ENCODE measurements around the gene SMIM44. TPM values are rescaled to one million over a fixed set of nuclear protein-coding genes. Genes with fewer than 3 reads are reported as not detected.

SMIM44 gene
- total RNA-seq, 2 experiments from 2014 or later: not detected

DNA sequence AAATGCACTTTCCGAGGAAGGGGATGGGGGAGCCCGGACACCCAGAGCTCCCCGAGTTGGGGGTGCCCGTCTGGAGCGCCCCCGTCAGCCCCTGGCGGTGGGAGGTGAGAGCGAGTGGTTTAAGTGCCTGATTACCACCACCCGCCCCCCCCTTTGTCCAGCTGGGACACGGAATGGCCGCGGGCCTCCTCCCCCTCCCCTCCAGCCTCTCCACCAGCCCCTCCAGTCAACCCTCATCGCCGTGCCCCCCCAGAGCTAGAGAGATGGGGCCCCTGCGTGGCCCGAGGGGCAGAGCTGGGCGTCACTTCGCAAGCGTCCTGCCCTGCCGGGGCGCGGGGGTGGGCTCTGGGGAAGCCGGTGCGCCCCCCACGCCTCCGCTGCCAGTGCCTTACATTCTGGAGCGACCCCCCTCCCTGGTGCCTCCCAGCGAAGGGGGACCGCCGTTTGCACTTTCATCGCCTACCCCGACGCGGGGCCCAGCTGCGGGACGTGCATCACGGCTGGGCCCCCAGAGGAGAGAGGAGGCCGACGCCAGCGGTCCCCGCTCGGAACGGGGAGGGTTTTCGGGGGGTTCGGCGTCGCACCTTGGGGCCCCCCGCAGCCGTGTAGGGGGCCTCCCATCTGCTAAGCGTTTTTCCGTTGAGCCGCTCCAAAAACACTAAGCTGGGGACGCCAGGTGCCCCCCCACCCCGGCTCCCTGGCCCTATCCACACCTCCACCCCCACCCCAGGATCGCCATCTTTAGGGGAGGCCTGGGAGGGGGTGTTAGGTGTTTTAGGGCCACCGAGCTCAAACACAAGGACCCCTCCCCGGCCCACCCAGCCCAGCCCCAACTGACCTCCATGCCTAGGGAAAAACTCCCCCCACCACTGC is 19.3 kb downstream of the SMIM44 start:
- ChIA-PET POLR2A (no interaction called here), CTCF (interaction anchor here (0.5 to 0.7 kb wide), 2 partner anchors 123 to 126 kb away, joined by 3 read pairs; no protein-coding TSS in a partner anchor)
- Mint-ChIP-seq H3K4me3 (no peak overlapping the region), H3K27ac (no peak overlapping the region), H3K4me1 (peaks cover 4% of the 10 kb centered on the region), H3K36me3 (ENCODE audit: low read depth) (no peaks in the 10 kb centered on the region), H3K9me3 (peaks cover 2% of the 10 kb centered on the region), H3K27me3 (no peaks in the 10 kb centered on the region)
- no peak for DNase-seq

DNA sequence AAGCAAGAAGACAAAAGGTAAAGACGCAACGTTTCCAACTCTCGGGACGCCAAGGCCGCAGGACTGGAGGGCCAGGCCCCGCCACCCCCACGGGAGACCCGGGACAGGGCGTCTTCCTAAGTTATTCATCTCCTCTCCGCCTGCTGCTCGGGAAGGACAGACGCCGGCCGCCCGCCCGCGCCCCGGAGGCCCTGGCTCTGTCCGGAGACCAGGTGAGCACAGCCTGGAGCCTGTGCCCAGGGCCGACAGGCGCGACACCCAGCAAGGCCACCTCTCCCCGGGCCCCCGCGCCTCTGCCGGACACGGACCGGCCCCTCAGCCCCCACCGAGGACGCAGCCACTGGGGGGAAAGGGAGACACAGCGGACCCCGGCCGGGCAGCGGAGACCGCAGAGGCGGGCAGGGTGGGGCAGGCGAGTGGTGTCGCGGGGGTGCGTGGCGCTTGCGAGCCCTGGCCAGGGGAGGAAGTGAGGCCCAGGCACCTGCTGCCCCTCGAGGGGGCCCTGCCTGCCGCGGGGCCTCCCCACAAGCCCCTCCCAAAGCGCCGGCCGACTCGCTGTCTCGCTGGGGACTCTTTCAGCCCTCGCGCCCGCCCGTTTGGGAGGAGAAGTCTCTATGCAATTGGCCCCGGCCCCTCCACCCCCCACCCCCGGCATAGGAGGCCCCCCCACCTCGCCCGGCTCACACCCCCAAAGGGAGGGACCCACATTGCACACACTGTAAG is 20.1 kb downstream of the SMIM44 start:
- no peak overlapping the region for H3K27ac Mint-ChIP-seq
- no peaks in the 10 kb centered on the region for H3K36me3 Mint-ChIP-seq (ENCODE audit: low read depth)
- ChIA-PET CTCF (no interaction called here), POLR2A (no interaction called here)
- peaks cover 2% of the 10 kb centered on the region for H3K9me3 Mint-ChIP-seq
- H3K4me3 Mint-ChIP-seq: no peak overlapping the region
- peaks cover 4% of the 10 kb centered on the region for H3K4me1 Mint-ChIP-seq
- H3K27me3 Mint-ChIP-seq: no peaks in the 10 kb centered on the region
- DNase-seq: no peak

DNA sequence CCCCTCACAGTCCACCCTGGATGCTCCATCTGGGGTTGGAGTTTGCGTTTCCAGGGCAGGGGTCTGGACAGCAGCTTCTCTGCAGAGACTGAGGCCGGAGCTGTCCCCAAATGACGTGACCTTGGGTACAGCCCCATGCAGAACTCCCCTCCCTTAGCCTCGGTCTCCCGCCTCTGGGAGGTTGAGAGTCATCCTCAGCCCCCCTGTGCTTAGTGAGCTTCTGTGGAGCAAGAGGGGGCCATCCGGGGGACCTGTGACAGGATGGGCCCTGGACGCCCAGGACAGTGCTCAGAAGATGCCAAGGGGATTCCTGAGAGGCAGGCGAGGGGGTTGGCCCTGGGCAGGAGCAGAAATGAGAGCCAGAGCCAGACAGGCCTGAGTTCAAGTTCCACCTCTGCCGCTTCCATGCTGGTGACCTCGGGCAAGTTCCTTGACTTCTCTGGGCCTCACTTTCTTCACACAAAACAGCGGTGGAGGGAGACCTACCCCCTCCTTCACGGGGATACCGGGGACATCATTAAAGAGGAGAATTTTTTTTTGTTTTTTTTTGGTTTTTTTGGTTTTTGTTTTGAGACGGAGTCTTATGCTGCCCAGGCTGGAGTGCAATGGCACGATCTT is 23.2 kb downstream of the SMIM44 start:
- Mint-ChIP-seq H3K27ac (no peak overlapping the region), H3K4me1 (peaks cover 4% of the 10 kb centered on the region), H3K27me3 (no peaks in the 10 kb centered on the region), H3K36me3 (ENCODE audit: low read depth) (no peaks in the 10 kb centered on the region), H3K4me3 (no peak overlapping the region), H3K9me3 (no peaks in the 10 kb centered on the region)
- CTCF ChIA-PET: no interaction called here
- POLR2A ChIA-PET: no interaction called here
- DNase-seq: no peak

DNA sequence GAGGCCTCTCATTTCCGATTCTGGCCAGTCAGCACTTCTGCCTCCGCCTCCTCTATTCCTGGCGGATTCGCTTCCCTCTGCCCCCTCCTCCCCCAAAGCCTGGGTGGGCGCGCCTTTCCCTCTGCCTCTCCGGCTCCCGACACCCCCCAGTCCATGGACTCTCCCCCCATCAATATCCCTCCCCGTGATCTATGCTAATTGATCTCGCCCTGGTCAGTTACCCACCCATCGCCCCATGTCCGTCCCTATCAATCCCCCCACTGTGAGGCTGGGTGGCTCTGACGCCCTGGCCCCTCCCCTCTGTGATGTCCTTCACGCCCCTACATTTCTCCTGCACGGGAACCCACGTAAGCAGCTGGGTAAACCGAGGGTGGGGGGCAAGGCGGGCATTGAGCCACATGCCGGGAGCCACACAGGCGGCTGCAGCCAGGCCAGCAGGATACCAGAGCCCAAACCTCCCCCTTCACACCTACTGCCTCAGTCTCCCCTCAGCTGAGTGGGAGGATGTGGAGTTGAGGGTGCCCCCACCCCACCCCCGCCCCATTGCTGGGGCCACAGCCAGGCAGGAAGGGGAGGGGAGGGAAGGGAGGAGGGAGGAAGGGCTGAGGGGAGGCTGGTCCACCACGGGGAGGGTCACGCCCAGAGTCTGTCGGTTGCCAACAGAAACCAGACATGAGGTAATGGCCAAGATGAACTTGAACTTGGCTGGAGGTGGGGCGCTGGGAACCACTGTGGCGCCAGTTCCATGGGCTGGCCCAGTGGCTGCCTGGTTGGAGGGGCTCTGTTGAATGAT is 24.0 kb downstream of the SMIM44 start:
- peaks cover 4% of the 10 kb centered on the region for H3K4me1 Mint-ChIP-seq
- H3K36me3 Mint-ChIP-seq (ENCODE audit: low read depth): no peaks in the 10 kb centered on the region
- ChIA-PET CTCF (no interaction called here), POLR2A (no interaction called here)
- no peaks in the 10 kb centered on the region for H3K27me3 Mint-ChIP-seq
- no peak overlapping the region for H3K27ac Mint-ChIP-seq
- no peak overlapping the region for H3K4me3 Mint-ChIP-seq
- no peaks in the 10 kb centered on the region for H3K9me3 Mint-ChIP-seq
- peak; percentile 31 for DNase-seq

DNA sequence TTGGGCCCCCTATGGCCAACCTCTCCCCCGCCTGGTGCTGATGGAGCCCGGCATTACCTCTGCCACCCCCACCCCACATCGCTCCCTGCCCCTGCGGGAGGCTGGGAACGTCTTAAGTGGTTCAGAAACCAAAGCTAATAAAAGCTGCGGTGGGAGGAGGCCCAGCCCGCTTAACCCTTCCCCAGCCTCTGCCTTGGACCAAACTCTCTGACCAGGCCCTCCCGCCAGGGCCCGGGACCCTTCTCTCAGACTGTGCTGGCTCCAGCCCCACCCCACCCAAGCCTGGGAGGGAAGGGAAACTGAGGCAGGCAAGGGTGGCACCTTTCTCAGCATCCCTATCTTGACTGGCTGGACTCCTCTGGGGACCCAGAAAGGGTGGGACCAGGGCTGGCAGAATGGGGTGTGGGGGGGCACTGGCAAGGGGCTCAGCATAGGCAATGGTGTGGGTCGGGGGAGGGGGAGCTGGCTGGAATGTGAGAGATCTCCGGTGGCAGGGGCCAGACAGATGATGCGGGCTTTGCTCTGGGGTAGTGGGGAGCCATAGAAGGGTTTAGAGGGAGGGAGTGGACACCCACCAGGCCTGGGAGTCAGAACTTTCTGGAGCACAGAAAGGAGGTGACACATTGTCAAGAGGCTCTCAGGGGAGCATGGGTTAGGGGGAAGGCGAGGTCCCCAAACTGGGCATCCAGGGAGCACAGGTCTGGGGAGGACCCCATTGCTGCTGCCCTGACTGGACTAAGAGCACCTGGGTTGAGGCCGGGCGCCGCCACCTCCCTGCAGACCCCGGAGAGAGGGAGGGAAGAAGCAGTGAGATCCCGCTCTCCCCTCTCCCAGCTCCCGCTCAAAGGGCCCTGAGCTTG is 24.8 kb downstream of the SMIM44 start:
- no peak overlapping the region for H3K27ac Mint-ChIP-seq
- CTCF ChIA-PET: no interaction called here
- H3K9me3 Mint-ChIP-seq: no peaks in the 10 kb centered on the region
- POLR2A ChIA-PET: no interaction called here
- no peaks in the 10 kb centered on the region for H3K27me3 Mint-ChIP-seq
- H3K4me3 Mint-ChIP-seq: no peak overlapping the region
- DNase-seq: no peak
- no peaks in the 10 kb centered on the region for H3K36me3 Mint-ChIP-seq (ENCODE audit: low read depth)
- peaks cover 4% of the 10 kb centered on the region for H3K4me1 Mint-ChIP-seq

DNA sequence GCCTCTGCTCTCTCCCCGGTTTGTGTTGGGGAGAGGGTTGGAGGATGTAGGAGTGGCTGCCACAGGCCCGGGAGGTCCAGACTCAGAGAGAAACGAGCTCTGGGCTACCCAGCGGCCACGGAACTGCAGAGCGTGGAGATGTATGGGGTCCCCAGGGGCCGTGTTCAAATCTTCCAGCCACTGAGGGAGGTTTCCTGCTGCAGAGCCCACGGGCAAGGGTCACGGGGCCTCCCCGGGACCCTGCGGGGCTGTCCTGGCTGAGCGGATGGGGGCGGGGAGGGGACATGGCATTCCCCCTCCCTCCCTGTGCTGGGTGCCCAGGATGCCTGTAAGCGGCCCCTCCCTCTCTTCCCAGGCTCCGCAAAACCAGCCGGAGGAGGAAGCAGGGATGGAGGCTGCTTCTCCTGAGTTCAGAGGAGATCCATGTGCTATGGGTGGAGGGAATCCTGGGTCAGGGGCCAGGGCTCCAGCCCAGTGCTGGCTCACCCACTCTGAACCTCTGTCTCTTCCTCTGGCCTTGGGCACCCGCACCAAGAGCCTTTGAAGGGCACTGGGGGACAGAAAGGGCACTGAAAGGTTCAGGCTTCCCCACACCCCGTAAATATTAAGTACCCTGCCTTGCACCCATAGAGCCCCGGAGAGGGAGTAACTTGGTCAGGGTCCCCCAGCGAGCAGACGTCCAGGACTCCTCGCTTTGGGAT is 25.6 kb downstream of the SMIM44 start:
- H3K27ac Mint-ChIP-seq: no peak overlapping the region
- no peaks in the 10 kb centered on the region for H3K27me3 Mint-ChIP-seq
- ChIA-PET POLR2A (no interaction called here), CTCF (no interaction called here)
- no peaks in the 10 kb centered on the region for H3K9me3 Mint-ChIP-seq
- H3K36me3 Mint-ChIP-seq (ENCODE audit: low read depth): no peaks in the 10 kb centered on the region
- no peak overlapping the region for H3K4me3 Mint-ChIP-seq
- no peak for DNase-seq
- H3K4me1 Mint-ChIP-seq: peaks cover 4% of the 10 kb centered on the region

DNA sequence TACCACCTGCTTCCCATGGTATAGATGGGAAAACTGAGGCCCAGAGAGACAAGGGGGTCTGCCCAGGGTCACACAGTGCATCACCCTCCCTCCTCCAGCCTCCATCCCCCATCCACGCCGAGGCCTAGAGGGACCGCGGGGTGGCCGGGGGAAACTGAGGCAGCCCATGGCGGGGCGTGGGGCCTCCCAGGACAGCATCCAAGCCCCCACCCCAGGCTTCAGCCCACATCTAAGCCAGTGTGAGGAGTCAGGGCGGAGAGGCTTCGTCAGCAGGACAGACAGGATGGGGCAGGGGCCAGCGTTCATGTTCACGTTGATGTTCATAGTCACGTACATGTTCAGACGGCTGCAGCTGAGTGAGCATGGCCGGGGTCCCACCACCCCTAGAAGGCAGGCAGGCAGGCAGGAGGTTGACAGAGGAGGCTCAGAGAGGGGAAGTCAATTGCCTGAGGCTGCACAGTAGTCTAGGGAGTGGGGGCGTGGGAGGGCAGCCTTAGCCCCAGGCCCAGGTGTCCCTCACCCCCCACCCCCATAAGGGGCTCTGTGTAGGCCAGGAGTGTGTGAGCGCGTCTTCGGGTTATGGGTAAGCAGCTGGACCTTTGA is 26.2 kb downstream of the SMIM44 start:
- Mint-ChIP-seq H3K27ac (no peak overlapping the region), H3K4me3 (no peak overlapping the region), H3K4me1 (peaks cover 4% of the 10 kb centered on the region), H3K36me3 (ENCODE audit: low read depth) (no peaks in the 10 kb centered on the region), H3K9me3 (no peaks in the 10 kb centered on the region), H3K27me3 (no peaks in the 10 kb centered on the region)
- no peak for DNase-seq
- POLR2A ChIA-PET: no interaction called here
- CTCF ChIA-PET: no interaction called here

DNA sequence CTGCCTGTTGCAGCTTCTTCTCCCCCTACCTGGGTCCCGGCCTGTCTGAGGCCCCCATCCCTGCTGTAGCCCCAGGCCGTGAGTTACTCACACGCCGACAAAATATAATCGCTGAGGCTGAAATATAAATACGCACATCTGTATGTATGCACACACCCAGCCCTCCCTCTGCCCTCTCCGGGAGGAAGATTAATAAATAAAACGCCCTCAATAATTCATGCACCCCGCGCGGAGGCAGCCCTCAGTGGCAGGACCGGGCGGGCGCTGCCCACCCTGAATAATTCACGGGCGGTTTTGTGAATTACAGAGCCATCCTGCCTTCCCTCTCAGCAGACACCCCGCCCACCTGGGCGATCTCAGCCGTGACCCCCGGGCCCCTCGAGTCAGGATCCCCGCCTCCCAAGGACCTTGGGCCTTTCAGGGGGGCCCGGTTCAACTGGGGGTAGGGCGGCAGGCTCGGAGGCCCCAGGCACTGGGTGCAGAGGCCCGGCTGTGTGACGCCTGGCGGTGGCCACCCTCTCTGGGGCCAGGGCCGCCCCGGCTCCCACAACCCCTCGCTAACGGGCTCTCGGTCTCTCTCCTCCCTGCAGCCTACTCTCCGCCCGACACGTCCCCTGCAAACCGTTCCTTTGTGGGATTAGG is 27.2 kb downstream of the SMIM44 start:
- ChIA-PET POLR2A (no interaction called here), CTCF (no interaction called here)
- Mint-ChIP-seq H3K4me1 (peaks cover 4% of the 10 kb centered on the region), H3K9me3 (no peaks in the 10 kb centered on the region), H3K4me3 (no peak overlapping the region), H3K36me3 (ENCODE audit: low read depth) (no peaks in the 10 kb centered on the region), H3K27ac (no peak overlapping the region), H3K27me3 (no peaks in the 10 kb centered on the region)
- no peak for DNase-seq

DNA sequence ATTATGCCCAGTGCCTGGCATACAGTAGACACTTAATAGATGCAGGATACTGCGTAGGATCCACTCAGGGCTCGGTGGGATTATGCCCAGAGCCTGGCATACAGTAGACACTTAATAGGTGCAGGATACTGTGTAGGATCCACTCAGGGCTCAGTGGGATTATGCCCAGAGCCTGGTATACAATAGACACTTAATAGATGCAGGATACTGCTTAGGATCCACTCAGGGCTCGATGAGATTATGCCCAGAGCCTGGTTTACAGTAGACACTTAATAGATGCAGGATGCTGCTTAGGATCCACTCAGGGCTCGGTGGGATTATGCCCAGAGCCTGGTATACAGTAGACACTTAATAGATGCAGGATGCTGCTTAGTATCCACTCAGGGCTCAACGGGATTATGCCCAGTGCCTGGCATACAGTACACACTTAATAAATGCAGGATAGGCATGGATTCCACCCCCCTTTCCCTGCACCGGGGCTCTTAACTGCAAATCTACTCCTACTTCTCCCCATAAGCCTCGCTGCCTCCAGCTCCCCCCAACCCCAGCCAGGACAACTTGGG is 27.8 kb downstream of the SMIM44 start:
- no peak overlapping the region for H3K4me3 Mint-ChIP-seq
- CTCF ChIA-PET: no interaction called here
- no peaks in the 10 kb centered on the region for H3K9me3 Mint-ChIP-seq

DNA sequence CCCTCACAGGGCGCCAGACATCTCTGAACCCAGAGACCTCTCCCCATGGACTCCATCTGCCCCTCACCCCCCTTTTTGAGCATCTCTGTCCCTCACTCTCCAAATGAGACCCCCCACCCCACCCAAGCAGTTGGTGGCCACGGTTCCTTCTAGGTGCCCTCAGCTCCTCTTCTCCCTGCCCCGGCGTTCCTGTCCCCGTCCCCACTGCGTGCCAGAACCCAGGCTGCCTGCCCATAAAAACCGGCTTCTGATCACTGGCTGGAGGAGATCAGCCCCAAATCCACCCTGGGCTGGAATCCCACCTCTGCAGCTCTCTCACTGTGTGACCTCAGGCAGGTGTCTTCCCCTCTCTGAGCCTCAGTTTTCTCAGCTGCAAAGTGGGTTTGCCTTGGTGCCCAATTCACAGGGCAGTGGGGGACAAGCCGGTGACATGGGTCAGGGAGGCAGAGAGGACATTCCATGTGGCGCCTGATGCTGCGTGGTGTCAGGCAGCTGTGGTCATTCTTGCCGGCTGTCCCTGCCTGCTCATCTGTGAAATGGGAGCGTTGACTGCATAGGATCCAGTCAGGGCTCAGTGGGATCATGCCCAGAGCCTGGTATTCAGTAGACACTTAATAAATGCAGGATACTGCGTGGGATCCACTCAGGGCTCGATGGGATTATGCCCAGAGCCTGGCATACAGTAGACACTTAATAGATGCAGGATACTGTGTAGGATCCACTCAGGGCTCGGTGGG is 28.4 kb downstream of the SMIM44 start:
- CTCF ChIA-PET: no interaction called here
- peaks cover 6% of the 10 kb centered on the region for H3K4me1 Mint-ChIP-seq
- POLR2A ChIA-PET: no interaction called here
- no peaks in the 10 kb centered on the region for H3K9me3 Mint-ChIP-seq
- H3K36me3 Mint-ChIP-seq (ENCODE audit: low read depth): peaks cover 6% of the 10 kb centered on the region
- H3K27ac Mint-ChIP-seq: peak overlapping the region; percentile 19
- no peak for DNase-seq
- no peak overlapping the region for H3K4me3 Mint-ChIP-seq
- H3K27me3 Mint-ChIP-seq: no peaks in the 10 kb centered on the region

More for the DNA sequence above, 27.8 kb downstream of the SMIM44 start:
- Mint-ChIP-seq H3K27me3 (no peaks in the 10 kb centered on the region), H3K4me1 (peaks cover 6% of the 10 kb centered on the region), H3K27ac (no peak overlapping the region), H3K36me3 (ENCODE audit: low read depth) (peaks cover 6% of the 10 kb centered on the region)
- POLR2A ChIA-PET: no interaction called here
- no peak for DNase-seq

Measured in activated CD4-positive, alpha-beta T cell treated with anti-CD3 and anti-CD28 coated beads, Interleukin-2, amount 10 ng/mL, durations not matched to agents 7 days and 5 days (primary cell).